Dermis blood vessel endothelial cell (primary cell): ENCODE measurements around the gene SLC34A2. TPM values are rescaled to one million over a fixed set of nuclear protein-coding genes. Genes with fewer than 3 reads are reported as not detected.

ENCODE experiments used
- DNase-seq: peaks from one replicate; pipeline ENCODE4 v3.0.0; 2010
- total RNA-seq: library from RNA; depleted of rRNA; stranded (reverse); fragments of >200 nt; gene quantifications from 2 replicates; pipeline ENCODE4 v1.2.3, GENCODE V29; 2014

The SLC34A2 gene
- total RNA-seq, 1 donor from 2014 or later = 0.34 TPM

DNA sequence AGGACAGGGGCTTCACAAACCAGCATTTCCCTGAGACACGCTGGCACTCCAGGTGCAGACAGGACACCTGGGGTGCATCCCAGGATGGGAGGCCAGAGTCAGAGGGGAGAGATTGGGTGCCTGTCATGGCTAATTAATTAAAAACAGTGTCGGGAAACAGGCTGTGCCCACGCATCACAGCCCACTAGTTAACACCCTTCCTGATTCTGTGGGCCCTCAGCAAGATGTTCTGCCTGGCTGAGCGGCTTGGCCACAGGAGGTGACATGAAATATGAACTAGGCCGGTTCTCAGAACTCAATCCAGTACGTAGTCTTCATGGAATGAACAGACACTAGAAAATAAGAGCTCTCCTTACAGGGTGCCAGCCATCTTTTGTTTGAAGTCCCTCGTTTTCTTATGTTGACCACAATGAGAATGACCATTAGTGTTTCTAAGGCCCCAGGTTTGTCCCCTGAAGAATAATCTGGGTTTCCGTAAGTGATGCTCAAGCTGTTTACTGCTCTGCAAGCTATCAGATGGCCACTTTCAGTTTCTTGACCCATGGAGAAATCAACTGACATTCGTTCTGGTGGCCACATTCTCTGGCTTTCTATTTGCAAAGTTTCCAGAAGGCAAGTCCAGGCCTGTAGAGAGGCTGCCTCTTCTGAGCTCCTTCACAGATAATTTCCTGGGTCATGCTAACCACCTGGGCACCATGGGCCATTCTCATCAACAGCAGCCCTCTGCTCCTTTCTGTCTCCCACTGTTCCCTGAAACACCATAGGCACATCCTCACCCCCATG is 72.3 kb downstream of the SLC34A2 start:
- no peak for DNase-seq

Other genes with a start within 250 kb of the SLC34A2 start
- gene SEL1L3, start 207.1 kb downstream of the SLC34A2 start, total RNA-seq = 74.2 and 91.2 TPM in 2 replicates